Endothelial cell of hepatic sinusoid (primary cell): Measurements from ENCODE around the gene UBE2J2.

Experiments
- in situ Hi-C: cut with HindIII; loops from 2 replicates; pipeline ENCODE4 v1.10.0; 2017; ENCODE audit warnings: low sequenced_read_pairs

The UBE2J2 gene

DNA sequence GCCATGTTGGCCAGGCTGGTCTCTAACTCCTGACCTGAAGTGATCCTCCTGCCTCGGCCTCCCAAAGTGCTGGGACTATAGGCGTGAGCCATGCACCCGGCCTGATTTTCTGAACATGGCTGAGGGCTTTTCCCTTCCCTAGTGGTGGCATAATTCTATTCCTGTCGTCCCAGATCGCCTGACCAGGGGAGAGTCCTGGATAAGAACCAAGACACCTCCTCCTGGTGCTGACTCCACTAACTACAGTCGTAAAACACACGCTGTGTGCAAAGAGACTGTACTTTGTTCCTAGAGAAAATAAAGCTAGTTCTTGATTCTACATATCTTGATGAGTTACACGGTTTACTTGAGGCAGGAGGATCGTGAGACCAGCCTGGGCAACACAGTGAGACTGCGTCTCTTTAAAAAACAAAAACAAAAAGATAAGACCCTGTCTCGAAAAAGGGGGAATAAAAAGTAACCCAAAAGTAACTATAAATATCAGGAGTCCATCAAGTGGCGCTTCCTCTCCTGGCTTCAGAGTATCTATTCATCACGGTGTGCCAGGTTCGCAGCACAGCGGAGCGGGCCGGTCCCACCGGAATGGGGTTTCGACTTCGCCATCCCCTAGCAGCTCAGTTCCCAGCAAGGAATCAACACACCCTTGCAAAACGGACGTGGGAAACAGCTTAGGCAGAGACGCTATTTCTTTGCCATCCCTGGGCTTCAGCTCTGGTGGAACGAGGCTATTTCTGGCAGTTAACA lies 42.8 kb downstream of the UBE2J2 start:
- in situ Hi-C loops, result no loop called here

DNA sequence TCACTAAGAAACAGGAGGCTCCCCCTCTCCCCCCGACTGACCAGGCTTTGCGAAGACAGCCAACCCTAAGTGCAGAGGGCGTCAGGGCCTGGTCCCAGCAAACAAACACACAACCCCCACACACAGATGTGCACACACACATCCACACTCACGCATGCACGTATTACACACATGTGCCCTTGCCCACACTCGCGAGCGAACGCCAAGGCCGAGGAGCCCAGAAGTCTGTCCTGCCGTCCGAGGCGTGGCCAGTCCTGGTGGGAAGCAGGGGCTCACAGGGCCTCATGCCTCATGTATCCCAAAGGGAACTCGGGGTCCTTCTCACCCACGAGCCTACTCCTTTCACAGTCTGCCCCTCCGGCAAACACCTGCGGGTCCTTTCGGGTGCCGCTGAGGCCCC lies 43.9 kb downstream of the UBE2J2 start:
- in situ Hi-C loops, result loop anchor here (5.0 kb wide), 1 partner anchor 72 kb away; no protein-coding TSS in a partner anchor

DNA sequence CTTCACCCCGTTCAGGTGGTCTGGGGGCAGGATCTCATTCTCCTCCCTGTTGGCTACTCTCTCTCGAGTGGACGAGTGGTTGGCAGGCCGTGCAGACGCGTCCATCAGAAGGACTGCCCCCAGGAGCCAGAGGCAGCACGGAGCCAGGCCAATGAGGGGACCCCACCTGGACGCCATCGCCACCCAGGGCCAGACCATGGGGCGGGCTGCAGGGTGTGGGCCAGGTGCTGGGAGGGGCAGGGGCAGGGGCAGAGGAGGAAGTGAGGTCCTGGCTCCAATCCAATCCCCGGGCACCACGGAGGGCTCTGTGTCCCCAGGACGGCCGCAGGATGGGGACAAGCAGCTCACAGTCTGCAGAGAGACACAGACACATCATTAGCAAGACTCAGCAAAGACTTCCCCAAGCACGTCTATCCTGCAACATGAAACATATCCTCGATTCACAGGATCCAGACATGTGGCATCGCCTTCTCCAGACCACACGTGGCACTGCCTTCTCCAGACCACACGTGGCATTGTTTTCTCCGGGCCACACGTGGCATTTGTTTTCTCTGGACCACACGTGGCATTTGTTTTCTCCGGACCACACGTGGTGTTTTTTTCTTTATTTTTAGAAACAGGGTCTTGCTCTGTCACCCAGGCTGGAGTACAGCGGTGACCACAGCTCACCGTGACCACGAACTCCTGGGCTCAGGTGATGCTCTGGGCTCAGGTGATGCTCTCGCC lies 44.9 kb downstream of the UBE2J2 start:
- in situ Hi-C loops, result loop anchor here (5.0 kb wide), 1 partner anchor 71 kb away; no protein-coding TSS in a partner anchor

DNA sequence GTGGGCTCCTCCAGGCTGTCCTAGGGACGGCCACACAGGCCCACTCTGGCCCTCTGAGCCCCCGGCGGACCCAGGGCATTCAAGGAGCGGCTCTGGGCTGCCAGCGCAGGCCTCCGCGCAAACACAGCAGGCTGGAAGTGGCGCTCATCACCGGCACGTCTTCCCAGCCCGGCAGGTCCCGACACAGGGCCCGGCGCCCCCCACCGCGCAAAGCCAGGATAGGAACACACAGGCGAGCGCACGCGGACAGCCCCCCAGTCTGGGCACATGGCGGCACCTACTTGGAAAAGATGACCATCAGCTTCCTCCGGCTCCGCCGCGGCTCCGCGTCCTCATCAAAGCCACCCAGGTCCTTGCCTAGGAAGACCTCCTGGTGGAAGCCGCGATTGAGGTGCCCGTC lies 45.5 kb downstream of the UBE2J2 start:
- in situ Hi-C loops, result loop anchor here (5.0 kb wide), 1 partner anchor 71 kb away; no protein-coding TSS in a partner anchor

DNA sequence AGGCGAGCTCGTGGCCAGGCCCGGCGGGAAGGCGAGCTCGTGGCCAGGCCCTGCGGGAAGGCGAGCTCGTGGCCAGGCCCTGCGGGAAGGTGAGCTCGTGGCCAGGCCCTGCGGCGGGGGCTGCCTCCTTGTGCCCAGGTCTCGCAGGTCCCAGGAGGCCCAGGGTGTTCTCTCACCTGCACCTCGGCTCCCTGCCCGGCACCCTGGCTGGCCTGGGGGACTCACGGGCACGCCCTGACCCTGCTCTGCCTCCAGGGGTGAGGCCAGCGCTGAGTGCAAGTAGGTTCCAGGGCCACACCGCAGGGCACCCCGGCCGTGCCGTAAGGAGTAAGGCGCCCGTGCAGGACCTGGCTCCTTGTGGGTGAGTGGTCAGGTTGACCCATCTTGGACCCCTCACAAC lies 46.3 kb downstream of the UBE2J2 start:
- in situ Hi-C loops, result loop anchor here (5.0 kb wide), 1 partner anchor 70 kb away; no protein-coding TSS in a partner anchor

DNA sequence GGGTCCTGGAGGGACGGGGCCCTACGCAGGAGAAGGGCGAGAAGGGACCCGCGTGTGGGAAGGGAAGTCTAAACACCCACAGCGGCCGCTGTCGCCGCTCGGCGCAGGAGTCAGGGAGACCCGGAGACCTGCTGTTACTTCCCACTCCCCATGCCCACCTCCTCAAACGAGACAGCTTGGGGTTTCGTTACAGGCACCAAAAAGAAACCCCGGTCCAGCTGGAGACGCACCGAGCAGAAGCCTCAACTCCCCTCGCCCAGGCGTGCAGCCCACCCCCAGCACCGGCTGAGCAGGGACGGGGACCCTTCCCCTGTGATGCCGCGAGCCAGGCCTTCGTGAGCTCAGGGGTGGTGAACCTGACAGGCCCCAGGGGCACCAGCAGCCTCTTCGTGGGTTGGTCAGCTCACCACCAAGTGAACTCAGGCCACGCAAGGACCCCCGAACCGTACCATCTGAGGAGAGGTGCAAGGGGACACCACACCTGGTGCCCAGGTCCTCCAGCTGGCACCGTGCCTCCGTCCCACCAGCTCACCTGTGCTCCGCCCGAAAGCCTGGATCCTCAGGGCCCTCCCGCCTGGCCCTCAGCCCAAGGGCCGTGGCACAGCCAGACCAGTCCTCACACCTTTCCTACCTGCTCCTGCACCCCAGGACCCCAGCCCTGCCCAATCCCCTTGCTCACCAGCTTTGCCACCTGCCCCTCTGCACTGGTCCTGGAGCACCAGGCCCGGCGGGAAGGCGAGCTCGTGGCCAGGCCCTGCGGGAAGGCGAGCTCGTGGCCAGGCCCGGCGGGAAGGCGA lies 46.9 kb downstream of the UBE2J2 start:
- in situ Hi-C loops, result loop anchor here (5.0 kb wide), 1 partner anchor 69 kb away; no protein-coding TSS in a partner anchor

DNA sequence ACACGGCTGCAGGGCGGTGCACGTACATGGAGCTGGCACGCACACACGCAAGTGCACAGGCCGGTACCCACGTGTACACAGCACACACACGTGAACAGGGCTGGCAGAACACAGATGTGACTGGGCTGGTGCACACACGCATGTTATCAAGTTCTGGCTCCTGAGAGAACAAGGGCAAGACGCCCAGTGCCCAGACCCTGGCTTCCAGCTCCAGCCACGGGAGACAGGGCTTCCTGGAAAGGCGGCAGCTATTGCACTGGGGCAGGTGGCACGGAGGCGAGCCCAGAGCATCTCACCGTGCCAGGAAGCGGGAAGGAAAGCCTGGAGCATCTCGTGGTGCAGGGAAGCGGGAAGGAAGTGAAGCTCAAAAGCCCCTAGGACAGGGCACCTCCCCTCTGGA lies 47.7 kb downstream of the UBE2J2 start:
- in situ Hi-C loops, result loop anchor here (5.0 kb wide), 1 partner anchor 69 kb away; no protein-coding TSS in a partner anchor

DNA sequence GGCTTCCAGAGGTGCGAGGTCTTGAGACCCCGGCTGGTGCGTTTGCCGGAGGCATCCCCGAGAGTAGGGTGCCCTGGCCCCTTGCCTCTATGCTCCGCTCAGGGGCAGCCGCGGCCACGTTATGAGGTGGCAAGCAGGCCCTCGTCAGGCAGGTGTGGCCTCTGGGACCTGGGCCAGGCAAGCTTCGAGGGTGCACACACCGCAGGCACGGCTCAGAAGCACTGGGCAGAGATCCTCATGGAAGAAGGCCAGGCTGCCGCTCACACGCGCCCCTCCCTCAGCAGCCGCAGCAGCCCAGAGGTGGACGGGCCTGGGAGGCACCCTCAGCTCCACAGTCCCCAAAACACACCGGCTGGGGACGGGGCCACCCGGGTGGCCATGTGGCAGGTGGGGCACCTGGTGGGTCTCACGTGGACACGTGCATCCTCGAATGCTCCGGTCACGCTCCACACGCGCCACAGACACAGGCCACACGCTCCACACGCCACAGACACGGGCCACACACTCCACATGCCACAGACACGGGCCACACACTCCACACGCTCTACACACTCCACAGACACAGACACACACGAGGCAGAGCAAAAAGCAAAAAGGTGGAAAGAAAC lies 48.3 kb downstream of the UBE2J2 start:
- in situ Hi-C loops, result loop anchor here (5.0 kb wide), 1 partner anchor 68 kb away; no protein-coding TSS in a partner anchor

DNA sequence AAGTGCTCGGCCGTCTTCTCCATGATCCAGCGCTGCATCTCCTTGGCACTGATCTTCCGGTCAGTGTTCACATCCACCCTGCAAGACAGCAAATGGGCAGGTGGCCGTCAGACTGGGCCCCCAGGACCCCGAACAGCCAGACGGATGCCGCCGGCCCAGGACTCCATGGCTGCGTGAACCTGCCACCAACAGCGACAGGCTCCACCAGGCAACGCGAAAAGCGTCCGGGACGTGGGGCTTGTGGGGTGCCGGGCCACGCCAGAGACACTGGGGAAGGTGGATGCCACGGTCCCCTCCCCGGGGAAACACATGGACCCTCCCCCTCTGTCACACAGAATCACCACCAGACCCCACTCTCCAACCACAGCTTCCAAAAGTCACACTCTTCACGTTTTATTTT lies 49.8 kb downstream of the UBE2J2 start:
- in situ Hi-C loops, result loop anchor here (5.0 kb wide), 1 partner anchor 97 kb away; no protein-coding TSS in a partner anchor

DNA sequence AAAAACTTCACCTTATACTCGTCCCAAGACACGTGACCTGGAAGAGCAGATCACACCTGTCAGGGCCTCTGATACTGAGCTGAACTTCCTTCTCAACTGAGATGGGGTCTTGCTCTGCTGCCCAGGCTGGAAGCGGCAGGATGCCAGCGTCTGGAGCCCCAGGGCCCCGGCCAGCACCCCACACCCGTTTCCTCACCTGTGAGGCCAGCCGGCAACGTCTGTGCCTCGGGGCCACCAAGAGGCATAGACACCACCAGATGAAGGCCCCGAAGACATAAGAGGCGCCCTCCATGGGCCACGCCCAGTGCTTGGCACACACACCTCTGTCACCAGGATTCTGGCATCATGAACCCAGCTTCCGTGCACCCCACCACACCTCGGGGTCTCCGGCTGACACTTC lies 50.3 kb downstream of the UBE2J2 start:
- in situ Hi-C loops, result loop anchor here (5.0 kb wide), 1 partner anchor 96 kb away; no protein-coding TSS in a partner anchor

DNA sequence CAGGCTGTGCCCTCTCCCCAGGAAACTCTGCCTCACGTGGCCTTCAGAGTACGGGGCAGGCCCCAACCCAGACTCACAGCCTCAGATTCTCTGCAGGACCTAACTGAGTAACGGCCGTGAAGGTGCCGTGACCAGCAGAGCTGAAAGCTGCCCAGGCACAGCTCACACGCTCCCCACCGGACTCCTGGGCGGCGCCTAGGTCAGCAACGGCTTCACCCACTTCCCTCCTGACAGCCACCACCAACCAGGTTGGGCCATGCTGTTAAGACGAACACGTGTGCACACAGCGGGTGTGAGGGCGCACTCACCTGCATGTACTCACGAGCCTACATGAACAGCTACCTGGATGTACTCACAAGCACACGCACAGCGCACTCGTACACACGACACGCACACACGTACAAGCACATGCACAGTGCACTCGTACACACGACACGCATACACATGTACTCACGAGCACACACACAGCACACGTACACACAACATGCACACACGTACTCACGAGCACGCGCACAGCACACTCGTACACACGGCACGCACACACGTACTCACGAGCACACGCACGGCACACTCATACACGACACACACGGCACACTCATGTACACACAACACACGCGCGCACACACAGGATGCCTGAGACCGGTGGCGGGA lies 51.0 kb downstream of the UBE2J2 start:
- in situ Hi-C loops, result loop anchor here (5.0 kb wide), 1 partner anchor 95 kb away; no protein-coding TSS in a partner anchor

DNA sequence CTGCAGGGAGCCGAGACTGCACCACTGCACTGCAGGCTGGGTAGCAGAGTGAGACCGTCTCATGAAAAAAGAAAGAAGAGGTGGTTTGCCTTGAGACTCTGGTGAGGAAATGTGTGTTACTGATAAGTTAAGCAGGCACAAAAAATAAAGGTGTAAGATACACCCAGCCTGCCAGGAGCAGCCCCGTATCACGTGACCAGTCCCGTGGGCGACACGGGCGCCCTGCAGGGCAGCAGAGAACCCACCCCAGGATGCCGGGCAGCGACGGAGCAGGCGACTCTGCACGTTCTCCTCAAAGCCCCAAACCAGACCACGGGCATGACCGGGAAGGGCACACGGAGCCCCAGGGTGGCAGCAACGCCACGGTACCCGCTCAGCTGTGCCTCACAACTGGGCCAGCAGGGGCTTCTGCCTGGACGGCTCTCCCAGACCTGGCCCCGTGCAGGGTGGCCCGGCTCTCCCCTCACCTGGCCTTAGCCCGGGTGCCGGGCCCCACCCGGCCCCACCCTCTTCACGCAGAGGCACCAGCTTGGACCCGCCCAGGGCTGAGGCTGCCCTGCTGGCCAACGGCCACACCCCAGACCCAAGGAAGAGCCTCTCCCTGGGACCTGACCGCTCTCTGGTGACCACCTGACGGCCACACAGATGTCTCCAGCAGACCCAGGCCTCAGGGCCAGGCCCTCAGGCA lies 51.6 kb downstream of the UBE2J2 start:
- in situ Hi-C loops, result loop anchor here (5.0 kb wide), 1 partner anchor 95 kb away; no protein-coding TSS in a partner anchor

DNA sequence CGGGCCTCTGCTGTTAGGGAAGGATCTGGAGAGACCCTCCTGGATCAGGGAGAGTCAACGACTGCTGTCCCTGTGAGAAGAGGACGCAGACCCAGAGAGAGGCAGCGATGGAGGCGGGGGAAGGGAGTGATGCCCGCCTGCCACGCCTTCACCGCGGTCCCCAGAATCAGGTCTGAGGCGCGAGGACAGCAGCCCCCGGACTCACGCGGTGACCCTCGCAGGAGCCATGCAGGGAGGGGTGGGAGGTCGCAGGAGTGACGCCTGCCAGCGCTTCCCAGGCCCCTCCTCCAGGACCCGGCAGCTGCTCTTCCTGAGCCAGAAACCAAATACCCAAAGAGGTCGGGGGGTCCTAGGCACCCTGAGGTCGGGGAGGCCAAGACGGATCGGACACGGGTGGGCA lies 53.5 kb downstream of the UBE2J2 start:
- in situ Hi-C loops, result loop anchor here (5.0 kb wide), 1 partner anchor 93 kb away; no protein-coding TSS in a partner anchor

DNA sequence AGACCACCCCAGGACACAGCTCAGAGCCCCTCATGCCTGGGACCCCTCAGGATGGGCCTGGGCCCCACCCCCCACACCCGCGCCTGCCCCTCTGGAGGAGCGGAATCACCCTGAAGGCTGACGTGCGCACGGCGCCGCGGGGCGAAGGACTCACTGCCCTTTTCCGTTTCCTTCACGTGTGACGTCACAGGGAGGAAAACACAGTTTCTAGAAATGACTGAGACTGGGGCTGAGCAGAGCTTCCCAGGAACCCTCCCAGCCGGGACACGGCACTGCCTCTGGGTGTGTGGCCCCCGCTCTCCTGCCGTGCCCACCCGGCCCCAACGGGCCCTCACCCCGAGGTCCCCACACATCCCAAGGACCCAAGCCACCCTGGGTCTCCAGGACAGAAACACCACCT lies 54.3 kb downstream of the UBE2J2 start:
- in situ Hi-C loops, result no loop called here

DNA sequence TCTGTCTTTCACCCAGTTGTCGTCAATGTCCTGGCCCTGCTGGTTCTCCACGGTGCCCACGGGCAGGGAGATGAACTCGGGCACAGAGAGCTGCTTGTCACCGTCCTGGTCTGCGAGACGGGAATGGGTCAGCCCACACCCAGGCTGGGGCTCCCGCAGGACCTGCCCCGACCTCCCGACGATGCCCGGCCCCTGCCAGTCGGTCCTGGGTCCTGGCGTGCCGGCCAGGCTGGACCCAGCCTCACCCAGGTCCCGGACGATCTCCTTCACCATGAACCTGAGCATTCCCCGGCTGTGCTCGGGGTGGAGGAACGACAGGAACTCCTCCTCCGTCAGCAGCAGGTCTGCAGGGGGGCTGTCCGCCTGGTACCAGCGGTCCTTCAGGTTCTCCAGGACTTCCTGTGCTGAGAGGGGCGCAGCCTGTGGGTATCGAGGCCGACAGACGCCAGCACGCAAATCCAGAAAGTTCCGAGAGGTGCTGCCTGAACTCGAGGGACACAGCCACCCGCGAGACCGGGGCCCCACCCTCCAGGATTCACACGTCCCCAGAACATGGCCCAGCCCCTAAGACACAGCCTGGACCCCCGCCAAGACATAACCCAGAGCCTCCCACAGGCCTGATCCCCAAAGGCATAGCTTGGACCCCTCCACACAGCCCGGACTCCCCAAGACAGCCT lies 55.0 kb downstream of the UBE2J2 start:
- in situ Hi-C loops, result no loop called here

DNA sequence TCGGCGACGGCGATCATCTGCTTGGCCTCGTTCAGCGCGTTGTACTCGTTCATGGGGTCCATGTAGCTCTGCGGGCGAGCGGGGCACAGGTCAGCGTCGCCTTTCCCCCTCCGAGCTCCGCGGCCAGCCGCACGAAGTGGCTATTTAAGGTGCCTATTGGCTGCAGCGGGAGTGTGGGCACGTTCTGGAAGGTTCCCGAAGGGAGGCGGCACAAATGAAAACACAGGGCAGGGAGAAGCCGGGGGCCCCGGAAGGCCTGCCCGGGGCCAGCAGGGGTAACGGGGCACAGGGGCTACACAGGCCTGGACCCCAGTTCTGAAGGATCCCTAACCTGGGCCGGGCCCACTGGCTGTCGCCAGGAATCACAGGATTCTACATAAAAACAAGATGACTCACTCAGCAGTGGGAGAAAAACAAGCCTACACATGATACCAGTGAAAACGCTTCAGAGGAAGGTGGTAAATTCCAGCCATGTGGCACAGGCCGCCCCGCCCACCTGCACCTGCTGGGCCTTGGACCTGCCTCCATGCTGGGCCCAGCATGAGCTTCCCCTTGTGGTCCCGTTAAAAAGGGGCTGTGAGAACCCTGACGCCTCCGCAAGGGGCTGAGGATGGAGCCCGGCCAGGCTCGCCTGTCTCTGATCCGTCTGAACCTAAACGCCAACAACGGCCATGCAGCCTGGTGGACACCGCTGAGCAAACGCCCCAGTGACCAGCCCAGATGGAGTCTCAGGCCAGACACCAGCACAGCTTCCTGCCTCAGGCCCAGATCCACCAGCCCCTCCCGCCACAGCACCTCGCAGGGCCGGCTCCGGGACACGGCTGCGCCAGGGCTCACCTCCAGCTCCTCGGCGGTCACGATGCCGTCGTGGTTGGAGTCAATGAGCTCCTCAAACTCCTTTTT lies 55.8 kb downstream of the UBE2J2 start:
- in situ Hi-C loops, result no loop called here

DNA sequence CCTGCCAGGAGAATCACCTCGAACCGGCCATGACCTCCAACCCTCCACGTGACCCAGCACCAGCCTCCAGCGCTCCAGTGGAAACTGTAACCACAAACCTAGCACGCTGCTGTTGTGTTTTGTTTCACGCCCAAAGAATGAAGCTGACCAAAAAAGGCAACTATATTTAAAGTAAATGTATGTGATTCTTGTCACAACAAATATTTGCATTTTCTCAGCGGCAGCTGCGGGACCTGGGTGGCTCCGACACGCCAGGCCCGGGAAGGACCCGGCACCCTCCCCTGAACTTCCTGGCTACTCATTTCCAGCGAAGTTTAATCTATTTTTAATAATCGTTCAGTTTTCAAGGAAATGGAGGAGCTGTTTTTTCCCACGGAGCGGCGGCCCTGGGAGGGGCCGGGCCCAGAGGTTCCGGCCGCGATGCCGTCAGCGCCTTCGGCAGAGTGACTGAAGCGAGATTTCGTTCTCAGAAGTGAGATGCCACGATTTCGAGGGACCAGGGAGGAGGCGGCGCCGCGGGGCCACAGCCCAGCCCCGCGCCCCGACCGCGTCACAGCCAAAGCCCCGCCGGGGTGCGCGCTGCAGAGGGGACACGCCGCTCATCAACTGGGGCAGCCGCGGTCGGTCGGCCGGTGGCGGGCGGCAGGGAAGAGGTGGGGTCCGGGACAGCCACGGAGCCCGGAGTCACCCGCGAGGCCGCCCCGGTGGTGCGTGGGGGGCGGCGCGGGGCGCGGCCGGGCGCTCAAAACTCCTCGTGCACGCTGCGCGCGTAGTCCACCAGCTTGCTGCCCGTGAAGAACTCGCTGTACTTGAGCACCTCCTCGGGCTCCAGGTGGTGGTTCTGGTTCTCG lies 56.7 kb downstream of the UBE2J2 start:
- in situ Hi-C loops, result no loop called here
